Skin epidermis (tissue), 12 donors: ENCODE data around the gene IFNL3.
"Not testable (repeated sequence)": the region's sequence is repeated elsewhere in the genome, so short reads cannot be mapped to it uniquely, and the experiment has no call there.

Source experiments
- H3K27ac ChIP-seq, 21 experiments: fragments of 200-600 bp; sonication (generic) in 11 of 21; one replicate each; pipeline ENCODE4 v1.5.0; 2020; ENCODE audit warnings: mild to moderate bottlenecking in 3 of 21, inconsistent platforms in 2 of 21, moderate library complexity in 2 of 21
- H3K4me3 ChIP-seq, 7 experiments: fragments of 200-600 bp; sonication (generic) in 2 of 7; one replicate each; pipeline ENCODE4 v1.5.0; 2020; ENCODE audit warnings: inconsistent platforms in 2 of 7, mild to moderate bottlenecking in 2 of 7, moderate library complexity in 1 of 7

IFNL3 gene

GRCh38 chr19:39254531-39255345 is 9.9 kb upstream of the IFNL3 start:
- no peak overlapping the region for H3K4me3 ChIP-seq
- no peak overlapping the region for H3K27ac ChIP-seq

GRCh38 chr19:39253374-39254149 is 8.8 kb upstream of the IFNL3 start:
- no peak overlapping the region for H3K4me3 ChIP-seq
- H3K27ac ChIP-seq, result no peak overlapping the region

GRCh38 chr19:39252458-39252857 is 7.7 kb upstream of the IFNL3 start:
- H3K4me3 ChIP-seq, result no peak overlapping the region

GRCh38 chr19:39251846-39252245 is 7.0 kb upstream of the IFNL3 start:
- H3K27ac ChIP-seq, result no peak overlapping the region
- H3K4me3 ChIP-seq, result no peak overlapping the region

More at GRCh38 chr19:39252458-39252857, 7.7 kb upstream of the IFNL3 start:
- no peak overlapping the region for H3K27ac ChIP-seq

GRCh38 chr19:39251081-39251480 is 6.3 kb upstream of the IFNL3 start:
- Histone ChIP-seq H3K4me3 (no peak overlapping the region), H3K27ac (no peak overlapping the region)

- Histone ChIP-seq H3K27ac (no peak within 1 kb of the TSS), H3K4me3 (peak within 1 kb of the TSS in 1 of 7 experiments; percentile 13)
Observed at GRCh38 chr19:39248806-39249205, 4.0 kb upstream of the IFNL3 start, which contains the start of gene IFNL4. TSS of gene IFNL4 (minus strand) at chr19:39248856.

- Histone ChIP-seq H3K27ac (no peak overlapping the region), H3K4me3 (peak overlapping the region in 1 of 7 experiments; percentile 13)
Observed at GRCh38 chr19:39247701-39248664, 3.2 kb upstream of the IFNL3 start.

GRCh38 chr19:39246951-39247669 is 2.3 kb upstream of the IFNL3 start:
- no peak overlapping the region for H3K4me3 ChIP-seq
- H3K27ac ChIP-seq, result no peak overlapping the region

- not testable (repeated sequence) for H3K4me3 ChIP-seq
Observed at GRCh38 chr19:39245166-39245565, 360 bp upstream of the IFNL3 start.

GRCh38 chr19:39243741-39244140 is 1.1 kb downstream of the IFNL3 start:
- not testable (repeated sequence) for H3K27ac ChIP-seq, H3K4me3 ChIP-seq

More at GRCh38 chr19:39245166-39245565, 360 bp upstream of the IFNL3 start:
- H3K27ac ChIP-seq, result not testable (repeated sequence)

GRCh38 chr19:39240421-39240820 is 4.4 kb downstream of the IFNL3 start:
- Histone ChIP-seq H3K4me3 (no peak overlapping the region), H3K27ac (no peak overlapping the region)

GRCh38 chr19:39238944-39239343 is 5.9 kb downstream of the IFNL3 start:
- no peak overlapping the region for H3K4me3 ChIP-seq

GRCh38 chr19:39238209-39238608 is 6.6 kb downstream of the IFNL3 start:
- H3K27ac ChIP-seq, result peak overlapping the region in 2 of 21 experiments; percentile 5 to 10

More at GRCh38 chr19:39238944-39239343, 5.9 kb downstream of the IFNL3 start:
- no peak overlapping the region for H3K27ac ChIP-seq

GRCh38 chr19:39237200-39238184 is 7.3 kb downstream of the IFNL3 start:
- H3K27ac ChIP-seq, result peak overlapping the region in 2 of 21 experiments; percentile 5 to 10

More at GRCh38 chr19:39238209-39238608, 6.6 kb downstream of the IFNL3 start:
- H3K4me3 ChIP-seq, result no peak overlapping the region

GRCh38 chr19:39236527-39236926 is 8.3 kb downstream of the IFNL3 start:
- Histone ChIP-seq H3K27ac (no peak overlapping the region), H3K4me3 (no peak overlapping the region)

More at GRCh38 chr19:39237200-39238184, 7.3 kb downstream of the IFNL3 start:
- H3K4me3 ChIP-seq, result no peak overlapping the region

GRCh38 chr19:39232708-39233107 is 12.1 kb downstream of the IFNL3 start:
- H3K4me3 ChIP-seq, result no peak overlapping the region

GRCh38 chr19:39230096-39230764 is 14.6 kb downstream of the IFNL3 start:
- Histone ChIP-seq H3K4me3 (no peak overlapping the region), H3K27ac (no peak overlapping the region)

More at GRCh38 chr19:39232708-39233107, 12.1 kb downstream of the IFNL3 start:
- H3K27ac ChIP-seq, result no peak overlapping the region
